HG02840 (cell line): Measurements from ENCODE around the gene ATP11A.
"Not testable (repeated sequence)": the region's sequence is repeated elsewhere in the genome, so short reads cannot be mapped to it uniquely, and the experiment has no call there.

Experiments used
- ATAC-seq: cut with Tn5 transposase; IDR thresholded peaks from one replicate; pipeline ENCODE4 v1.9.1; 2021; ENCODE audit warnings: mild to moderate bottlenecking, moderate library complexity, moderate number of reproducible peaks; ENCODE audit not compliant: unreplicated experiment, low FRiP score

The ATP11A gene

DNA sequence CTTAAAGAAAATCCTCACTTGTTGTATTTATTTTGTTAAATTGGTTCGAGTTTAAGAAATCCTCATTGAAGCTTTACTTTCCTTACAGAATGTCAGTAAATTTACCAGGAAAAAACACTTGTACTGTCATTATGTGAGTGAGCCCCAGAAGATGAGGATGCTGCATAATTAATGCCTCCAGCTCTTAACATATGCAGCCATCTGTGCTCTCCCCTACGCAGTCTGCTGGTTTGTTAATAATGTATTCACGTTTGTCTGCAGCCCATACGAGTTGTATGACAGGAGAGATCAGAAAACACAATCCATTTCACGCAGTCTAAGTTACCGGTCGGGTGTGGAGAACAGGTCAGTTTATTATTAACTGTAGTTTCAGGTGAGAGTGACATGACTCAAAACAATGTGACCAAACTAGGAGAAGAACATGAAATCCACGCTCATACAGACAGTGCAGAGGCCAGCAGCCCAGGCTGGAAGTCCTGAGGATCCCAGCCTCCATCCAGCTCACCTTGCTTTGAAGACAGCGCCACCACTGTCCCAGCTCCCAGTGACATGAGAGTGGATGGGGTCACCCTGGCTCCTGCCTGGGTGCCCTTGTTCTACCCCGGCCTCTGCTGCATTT, 19.8 kb upstream of the ATP11A start:
- no peak for ATAC-seq

DNA sequence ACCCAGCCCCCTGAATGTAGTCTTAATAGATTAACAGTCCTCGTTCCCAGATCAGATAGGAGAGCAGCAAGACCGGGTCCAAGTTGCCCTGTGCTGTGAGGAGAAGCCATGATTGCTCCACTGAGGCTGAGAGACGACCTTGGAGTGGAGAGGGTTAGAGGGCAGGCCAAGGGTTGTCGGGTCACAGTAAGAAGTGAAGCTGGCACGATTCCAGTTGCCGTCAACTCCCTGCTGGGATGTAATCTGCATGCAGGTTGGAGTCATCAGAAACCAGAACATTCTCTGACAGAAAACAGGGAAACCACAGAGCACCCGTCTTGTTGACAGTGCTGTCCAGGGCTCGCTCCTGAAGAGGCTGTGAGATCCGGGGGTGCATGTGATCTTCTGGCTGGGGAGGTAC, 19.0 kb upstream of the ATP11A start:
- no peak for ATAC-seq

DNA sequence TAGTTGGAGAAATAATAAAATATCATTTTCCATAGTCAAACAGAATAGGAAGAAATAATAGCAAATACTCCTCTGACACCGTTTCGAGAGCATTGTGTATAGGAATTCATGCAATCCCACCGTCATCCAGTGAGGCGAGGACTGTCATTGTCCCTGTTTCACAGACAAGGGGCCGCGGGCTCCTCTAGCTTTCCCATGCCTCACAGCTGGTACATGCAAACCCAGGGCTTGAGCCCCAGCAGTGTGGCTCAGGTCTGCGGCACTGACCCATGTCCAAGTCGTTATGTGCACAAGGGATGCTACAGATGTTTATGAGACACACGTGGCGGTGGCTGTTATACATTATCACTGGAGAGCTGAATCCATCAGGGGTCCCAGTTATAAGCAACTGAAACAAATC, 18.5 kb upstream of the ATP11A start:
- ATAC-seq: no peak

DNA sequence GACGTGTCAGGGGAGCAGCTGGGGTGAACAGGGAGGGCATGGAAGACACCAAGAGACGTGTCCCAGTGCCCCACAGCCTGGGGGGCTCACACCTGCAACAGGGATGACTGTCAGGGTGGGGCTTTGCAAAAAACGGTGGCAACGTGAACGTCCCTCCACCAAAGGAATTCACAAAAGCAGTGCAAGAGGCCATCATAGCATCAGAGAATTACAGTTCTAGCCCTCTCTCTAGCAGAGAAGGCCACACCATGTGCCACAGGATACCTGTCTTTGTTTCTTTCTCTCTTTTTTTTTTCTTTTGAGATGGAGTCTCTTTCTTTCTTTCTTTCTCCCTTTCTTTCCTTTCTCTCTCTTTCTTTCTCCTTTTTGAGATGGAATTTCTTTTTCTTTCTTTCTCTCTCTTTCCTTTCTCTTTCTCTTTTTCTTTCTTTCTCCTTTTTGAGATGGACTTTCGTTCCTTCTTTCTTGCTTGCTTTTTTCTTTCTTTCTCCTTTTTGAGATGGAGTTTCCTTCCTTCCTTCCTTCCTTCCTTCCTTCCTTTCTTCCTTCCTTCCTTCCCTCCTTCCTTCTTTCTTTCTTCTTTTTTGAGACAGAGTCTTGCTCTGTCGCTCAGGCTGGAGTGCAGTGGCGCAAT, 17.1 kb upstream of the ATP11A start:
- no peak for ATAC-seq

DNA sequence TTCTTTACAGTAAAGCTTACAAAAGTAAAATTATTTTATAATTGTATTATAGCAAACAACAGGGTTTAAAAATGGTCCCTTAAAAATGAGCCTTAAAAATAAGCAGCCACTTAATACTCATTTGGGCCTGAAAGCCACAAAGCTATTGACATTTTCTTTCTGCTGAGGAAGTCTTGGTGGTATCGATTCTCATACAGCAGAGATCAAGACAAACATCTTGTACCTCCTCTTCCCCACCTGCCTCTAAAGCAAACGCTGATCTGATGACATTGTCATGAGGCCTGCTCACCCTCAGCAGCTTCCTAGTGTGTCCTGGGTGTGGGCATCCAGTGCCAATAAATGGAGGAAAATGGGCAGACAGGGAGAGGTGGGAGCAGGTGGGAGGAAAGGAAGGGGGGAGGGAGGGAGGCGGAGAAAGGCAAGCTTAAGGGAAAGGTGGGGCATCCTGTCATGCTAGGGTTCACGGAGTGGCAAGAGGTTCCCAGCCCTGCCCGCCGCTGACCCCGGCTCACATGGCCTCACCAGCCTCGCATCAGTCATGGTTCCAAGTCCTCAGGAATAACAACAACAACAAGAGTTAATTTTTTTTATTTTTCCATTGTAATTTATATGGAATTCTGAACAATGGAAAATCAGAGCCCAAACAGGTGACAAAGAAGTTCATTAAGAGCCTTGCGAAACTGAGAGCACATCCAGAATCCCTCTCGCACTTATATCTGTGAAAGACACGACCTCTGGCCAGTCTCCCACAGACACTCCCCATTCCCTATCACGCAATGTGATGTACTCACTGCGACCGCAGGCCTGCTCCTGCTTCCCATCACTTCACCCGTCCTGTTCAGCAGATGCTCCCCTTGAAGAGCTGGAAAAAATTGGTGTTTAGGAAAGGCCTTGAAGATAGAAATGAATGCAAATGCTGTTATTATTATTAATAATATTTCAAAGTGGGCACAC, 15.1 kb upstream of the ATP11A start:
- ATAC-seq: no peak

DNA sequence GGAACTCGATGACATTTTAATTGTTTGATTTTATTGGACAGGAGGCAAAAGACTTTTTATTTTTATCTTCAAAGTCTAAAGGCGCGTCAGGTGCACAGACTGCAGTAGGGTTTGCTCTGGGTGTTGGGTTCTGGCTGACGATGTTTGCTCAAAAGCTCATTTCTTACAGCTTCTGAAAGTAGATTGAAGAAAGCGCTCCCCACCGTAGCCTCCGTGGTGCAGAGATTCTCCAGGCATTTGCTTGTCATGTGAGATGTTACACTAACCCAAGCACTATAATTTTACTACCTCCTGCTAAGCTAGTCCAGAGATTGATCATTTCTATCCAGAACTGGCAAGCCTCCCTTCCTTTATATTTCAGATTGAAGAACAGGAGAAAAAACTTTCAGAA, 14.5 kb upstream of the ATP11A start:
- ATAC-seq: no peak

DNA sequence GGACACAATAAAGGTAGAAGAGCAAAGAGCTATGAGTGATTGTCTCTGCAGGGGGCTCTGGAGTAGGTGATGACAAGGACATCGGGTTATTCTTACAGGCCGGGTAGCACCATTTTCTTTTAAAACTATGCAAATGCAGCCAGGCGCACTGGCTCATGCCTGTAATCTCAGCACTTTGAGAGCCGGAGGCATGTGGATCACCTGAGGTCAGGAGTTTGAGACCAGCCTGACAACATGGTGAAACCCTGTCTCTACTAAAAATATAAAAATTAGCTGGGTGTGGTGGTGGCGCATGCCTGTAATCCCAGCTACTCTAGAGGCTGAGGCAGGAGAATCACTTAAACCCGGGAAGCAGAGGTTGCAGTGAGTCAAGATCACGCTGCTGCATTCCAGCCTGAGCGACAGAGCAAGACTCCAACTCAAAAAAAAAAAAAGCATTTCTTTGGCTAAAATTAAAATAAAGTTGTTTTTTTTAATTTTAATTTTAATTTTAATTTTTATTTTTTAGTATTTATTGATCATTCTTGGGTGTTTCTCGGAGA, 12.3 kb upstream of the ATP11A start:
- not testable (repeated sequence) for ATAC-seq

DNA sequence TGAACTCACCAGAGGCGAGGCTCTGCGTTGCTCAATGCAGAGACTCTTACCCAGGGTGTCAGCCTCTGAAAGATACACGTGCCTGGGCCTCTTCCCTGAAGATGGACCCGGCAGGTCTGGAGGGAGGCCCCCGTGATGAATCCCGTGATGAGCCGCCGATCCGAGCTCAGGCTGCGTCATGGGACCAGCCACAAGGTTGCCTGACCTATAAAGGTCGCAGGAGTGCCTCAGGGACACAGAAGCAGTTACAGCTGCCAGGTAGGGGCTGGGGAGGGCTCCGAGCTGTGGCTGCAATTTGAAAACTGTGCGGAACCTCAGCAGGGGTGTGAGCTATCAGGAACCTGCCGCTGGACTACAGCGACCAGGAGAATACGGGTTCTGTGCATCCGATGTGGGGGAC, 10.5 kb upstream of the ATP11A start:
- ATAC-seq: no peak

DNA sequence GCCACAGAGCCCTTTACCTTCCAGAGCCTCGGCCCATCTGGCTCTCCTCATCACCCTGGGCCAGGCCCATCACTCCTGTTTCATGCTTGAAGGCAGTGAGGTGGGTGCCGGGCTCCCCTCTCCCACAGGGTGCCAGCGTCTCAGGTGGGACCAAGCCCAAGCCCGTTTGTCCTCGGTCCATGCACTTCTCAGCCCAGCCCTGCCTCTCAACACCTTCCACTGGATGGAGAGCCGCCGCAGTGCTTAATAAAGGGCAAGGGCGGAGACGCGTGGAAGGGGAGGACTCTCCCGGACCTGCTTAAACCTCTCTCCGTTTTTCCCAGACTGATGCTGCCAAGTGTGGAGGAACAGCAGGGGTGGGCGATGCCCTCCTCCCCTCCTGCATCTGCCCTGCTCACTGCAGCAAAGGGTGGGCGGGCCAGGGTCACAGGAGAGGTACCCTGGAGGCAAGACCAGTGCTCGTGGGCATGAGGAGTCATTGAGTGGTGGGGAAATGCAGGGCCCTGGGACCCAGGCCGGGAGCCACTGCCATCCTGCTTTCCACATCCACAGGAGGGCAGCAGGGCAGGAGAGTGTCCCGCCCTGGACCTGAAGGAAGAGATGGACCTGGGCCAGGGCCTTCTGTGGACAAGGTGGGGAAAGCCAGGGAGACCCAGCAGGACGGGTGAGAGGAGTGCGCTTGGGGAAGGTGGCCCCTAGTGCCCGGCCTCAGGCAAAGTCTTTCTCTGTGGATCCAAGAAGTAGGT, 9.7 kb upstream of the ATP11A start:
- ATAC-seq: no peak

DNA sequence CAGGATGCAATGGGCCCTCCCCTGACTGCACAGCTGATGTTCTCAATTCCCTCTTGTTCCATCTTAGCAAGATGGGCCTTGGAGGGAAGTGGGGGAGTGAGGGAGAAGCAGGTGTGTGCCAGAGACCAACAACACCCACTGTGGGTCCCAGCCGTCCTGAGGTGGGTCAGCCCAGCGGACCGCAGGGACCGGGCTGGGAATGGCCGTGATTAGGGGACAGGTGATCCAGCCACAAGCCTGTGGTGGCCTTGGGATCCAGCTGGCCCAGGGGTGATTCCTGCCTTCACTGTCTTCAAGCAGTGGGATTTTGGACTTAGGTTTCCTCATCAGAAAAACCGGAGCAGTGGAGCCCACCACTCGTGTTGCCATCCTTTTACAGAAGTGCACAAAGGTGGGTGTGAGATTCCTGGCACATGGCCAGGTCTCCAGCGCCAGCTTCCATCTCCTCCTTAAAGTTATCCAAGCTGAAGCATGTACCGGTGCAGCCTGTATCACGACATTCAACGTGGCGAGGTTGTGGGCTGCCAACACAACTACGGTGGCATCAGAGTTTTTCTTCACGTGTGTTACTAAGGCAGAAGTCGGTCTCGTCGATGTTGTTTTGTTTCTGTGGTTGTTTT, 9.0 kb upstream of the ATP11A start:
- no peak for ATAC-seq

DNA sequence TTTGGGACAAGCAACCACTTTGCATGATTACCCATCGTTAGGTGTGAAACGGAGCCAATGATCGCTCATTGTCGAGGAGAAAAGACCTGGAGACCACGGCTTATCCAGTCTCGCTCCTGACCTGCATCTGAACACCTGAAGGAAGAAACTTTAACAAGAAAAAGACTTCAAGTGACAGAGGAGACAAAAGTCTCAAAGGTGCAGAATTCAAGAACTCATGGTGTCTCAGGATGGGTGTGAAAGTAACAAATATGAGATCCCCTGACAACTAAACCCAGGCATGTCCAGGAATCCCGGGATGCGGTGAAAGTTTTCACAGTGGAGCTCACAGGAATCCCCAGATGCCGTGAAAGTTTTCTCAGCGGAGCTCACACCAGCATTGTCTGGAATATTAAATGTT, 6.3 kb upstream of the ATP11A start:
- no peak for ATAC-seq

DNA sequence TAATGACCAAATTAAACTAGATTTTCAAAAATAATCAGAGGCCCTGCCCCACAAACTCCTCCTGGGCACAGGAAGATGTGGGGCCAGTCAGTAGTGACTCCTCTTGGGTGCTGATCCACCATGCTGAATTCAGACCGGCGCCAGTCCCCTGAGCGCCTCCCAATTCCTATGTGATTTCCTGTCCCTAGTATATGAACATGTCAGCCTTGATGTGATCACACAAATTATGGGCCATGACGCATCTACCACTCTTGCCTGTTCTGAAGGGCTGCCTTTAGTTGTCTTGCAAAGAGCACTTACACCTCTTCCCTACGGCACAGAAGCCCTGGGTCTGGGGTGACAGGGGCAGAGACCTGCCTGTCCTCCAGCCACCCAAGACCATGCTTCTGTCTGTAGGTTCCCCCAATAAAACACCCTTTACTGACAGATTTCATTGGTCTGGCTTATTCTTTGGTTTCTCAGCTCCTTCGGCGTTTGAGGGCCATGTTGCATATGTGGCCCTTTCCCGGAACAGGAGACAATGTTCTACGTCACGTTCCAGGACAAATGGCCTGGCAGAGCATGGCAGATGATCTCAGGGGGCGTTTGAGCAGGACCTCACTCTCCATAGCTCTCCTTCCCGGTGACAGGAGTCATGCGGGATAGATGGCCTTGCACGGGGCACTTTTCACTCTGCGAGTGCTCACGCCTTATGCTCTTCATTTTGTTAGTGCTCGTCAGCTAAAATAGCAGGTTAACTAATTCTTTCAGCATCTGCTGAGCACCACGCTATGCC, 5.6 kb upstream of the ATP11A start:
- no peak for ATAC-seq

DNA sequence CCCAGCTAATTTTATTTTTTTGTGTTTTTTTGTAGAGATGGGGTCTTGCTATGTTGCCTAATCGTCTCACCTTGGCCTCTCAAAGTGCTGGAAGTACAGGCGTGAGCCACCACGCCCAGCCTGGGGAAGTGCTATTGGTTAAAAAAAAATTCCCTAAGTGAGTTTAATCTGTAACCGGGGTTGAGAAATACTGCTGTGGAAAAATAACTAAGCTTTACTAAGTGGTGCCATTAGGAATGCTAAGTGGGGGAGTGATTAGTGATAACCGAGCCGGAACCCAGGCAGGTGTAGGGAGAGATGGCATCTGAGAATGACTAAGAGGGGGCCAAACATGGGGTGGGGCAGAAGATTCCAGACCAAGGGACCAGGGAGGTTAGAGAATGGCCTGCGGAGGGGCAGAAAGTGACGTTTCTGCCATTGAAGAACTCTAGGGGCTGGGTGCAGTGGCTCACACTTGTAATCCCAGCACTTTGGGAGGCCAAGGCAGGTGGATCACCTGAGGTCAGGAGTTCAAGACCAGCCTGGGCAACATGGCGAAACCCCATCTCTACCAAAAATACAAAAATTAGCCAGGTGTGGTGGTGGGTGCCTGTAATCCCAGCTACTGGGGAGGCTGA, 4.5 kb upstream of the ATP11A start:
- ATAC-seq: not testable (repeated sequence)

DNA sequence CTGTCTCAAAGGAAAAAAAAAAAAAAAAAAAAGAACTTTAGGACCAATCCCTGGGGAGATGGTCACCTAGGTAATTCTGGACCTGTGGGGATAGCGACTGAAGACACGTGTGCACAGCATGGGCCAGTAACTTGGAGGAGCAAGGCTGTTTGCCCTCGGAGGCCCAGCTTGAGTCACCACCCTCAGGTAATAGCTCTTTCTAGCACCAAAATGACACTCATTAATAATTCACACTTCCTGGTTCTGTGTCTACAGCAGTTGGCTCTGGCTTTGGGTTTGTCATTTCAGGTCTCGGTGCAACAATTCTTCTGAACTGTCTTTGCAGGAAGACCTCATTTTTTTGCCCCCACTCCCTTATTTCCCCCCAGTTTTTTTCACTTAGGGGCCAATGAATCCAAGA, 3.9 kb upstream of the ATP11A start:
- no peak for ATAC-seq

DNA sequence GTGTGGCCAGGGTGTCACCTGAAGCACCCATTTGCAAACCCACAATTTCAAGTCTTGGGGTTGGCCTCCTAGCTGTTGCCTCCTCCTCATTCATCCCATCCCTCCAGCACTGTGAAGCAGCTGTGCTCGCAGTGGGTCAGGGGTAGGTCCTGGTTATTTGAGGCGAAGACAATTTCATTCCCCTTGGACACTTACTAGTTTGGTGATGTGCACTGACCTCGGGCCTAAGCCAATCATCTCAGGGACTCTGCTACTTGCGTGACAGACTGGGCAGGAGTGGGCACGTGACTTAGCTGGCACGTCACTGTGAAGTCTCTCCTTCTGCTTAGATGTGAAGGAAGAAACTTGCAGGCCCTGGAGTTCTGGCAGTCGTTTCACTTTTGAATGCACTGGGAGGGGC, 3.5 kb upstream of the ATP11A start:
- ATAC-seq: no peak

DNA sequence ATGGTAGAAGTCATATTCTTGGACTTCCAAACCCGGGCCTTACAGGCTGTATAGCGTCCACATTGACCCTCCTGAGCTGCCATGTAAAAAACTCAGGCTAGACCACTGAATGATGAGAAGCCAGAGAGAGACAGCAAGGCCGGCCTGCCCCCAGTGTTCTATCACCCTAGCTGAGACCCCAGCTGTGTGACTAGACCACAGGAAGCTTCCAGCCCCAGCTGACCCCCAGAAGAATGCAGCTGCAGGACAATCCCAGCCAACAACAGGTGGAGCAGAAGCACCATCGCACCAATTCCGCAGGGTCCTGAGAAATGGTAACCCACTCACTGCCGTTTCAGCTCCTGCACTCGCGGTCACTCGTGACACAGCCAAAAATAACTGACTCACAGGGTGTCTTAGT, 2.9 kb upstream of the ATP11A start:
- no peak for ATAC-seq

DNA sequence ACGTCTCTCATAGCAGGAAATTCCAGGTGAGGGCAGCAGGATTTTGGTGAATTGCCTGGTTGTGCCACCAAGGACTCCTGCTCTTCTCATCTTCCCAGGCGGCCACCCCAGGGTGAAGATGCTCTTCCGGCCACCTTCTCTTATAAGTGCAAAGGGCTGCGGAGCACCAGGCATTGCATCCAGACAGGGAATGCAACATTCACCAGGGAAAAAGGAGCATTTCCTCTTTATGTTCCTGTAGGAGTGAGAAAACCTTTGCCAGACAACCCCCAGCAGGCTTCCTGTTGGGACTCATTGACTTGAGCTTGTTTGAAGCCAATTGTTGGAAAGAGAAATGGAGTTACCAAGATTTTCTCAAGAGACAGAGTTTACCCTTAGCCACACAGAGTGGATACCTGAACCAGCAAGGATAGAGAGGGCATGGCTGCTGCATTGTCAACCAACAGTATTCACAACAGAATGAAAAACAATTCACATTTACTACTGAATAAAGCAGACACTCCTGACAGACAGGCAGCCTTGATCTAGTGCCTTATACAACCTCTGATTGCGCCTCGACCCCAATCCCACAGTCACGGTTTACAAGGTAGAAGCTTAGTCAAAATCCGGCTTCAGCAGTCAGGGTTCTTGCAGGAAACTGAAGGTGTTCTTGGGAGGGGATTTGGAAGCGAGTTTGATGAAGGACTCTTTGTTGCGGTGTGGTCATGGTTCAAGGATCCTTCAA, 1.8 kb upstream of the ATP11A start:
- ATAC-seq: no peak

DNA sequence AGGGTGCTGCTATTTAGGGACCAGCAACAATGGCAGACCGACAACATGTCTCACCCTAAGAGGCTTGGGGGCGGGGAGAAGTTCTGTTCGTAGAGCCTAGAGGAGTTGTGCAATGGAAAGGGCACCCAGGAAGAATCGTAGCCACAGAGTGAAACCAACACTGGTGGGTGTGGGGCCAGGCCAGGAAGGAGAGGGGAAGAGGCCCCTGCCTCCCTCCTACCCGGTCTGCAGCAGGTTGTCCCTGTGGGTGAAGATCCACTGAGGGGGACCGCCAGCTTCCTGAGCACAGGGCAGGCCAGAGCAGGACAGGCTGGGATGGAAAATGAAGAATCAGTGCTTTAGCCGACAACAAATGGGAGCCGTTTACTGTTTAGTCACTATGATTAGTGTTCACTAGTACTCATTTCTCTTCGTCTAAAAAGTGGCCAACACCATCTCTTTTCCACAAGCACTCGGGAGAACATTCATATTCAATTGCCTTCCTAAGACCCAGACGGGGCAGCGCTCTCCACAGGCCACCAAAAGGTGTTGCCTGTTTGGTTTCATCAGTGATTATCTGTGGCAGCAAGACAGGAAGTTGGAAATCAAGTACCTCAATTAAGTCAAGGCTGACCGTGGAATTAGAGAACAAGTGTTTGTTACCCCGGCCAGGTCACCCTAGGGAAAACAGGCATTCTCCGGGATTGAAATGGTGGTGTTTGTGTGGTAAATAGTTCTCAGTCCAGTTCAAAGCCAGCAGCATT, 1.1 kb upstream of the ATP11A start:
- no peak for ATAC-seq
